HG02840 (cell line): ENCODE measurements around the gene PERM1.
"Not testable (repeated sequence)": the region's sequence is repeated elsewhere in the genome, so short reads cannot be mapped to it uniquely, and the experiment has no call there.

Experiments
- ATAC-seq: cut with Tn5 transposase; IDR thresholded peaks from one replicate; pipeline ENCODE4 v1.9.1; 2021; ENCODE audit warnings: mild to moderate bottlenecking, moderate library complexity, moderate number of reproducible peaks; ENCODE audit not compliant: unreplicated experiment, low FRiP score

The PERM1 gene

DNA sequence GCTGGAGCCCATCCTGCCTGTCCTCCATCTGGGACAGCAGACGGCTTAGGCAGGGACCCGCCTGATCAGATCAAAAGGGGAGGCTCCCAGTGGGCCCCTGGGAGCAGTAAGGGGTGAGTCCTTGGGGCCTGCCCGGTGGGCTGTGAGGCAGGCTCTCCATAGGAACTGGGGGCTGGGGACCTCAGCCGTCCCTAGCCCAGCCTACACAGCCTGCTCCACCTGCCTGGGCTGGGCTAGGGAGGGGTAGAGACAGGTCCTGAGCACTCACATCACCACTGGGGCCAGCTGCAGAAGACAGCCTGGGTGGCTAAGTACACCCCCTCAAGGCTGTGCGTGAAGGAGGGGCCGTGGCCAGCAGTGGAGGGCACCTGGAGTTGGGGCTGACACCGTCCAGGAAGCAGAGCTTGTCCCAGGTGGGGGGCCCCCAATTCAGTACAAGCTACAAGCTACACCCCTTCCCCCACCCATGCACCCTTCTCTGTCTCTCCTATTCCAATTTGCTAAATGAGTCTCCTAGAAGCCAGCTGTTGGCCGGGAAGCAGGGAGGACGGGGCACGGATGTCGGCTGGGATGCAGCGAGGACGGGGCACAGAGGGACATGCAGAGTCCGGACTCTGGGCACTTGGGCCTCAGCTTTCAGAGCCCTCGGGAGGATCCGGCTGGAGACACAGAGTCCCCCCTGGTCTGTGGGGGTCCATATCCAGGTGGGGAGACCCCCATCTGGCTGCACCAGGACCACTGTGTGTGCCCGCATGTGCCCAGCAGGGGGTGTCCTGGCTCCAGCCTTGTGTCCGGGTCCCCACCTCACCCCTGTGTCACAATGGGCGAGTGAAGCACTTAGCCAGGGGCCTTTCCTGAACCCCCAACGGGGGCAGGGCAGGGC, 33.1 kb upstream of the PERM1 start:
- ATAC-seq, result no peak

DNA sequence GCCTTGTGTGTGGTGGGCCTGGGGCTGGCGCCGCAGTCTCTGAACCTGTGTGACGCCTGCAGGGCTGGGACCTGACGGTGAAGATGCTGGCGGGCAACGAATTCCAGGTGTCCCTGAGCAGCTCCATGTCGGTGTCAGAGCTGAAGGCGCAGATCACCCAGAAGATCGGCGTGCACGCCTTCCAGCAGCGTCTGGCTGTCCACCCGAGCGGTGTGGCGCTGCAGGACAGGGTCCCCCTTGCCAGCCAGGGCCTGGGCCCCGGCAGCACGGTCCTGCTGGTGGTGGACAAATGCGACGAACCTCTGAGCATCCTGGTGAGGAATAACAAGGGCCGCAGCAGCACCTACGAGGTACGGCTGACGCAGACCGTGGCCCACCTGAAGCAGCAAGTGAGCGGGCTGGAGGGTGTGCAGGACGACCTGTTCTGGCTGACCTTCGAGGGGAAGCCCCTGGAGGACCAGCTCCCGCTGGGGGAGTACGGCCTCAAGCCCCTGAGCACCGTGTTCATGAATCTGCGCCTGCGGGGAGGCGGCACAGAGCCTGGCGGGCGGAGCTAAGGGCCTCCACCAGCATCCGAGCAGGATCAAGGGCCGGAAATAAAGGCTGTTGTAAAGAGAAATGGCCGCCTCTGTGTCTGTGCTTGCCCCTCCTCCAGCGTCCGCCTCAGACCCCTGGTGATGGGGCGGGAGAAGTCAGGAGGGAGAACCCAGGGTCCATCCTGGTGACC, 32.2 kb upstream of the PERM1 start:
- no peak for ATAC-seq

DNA sequence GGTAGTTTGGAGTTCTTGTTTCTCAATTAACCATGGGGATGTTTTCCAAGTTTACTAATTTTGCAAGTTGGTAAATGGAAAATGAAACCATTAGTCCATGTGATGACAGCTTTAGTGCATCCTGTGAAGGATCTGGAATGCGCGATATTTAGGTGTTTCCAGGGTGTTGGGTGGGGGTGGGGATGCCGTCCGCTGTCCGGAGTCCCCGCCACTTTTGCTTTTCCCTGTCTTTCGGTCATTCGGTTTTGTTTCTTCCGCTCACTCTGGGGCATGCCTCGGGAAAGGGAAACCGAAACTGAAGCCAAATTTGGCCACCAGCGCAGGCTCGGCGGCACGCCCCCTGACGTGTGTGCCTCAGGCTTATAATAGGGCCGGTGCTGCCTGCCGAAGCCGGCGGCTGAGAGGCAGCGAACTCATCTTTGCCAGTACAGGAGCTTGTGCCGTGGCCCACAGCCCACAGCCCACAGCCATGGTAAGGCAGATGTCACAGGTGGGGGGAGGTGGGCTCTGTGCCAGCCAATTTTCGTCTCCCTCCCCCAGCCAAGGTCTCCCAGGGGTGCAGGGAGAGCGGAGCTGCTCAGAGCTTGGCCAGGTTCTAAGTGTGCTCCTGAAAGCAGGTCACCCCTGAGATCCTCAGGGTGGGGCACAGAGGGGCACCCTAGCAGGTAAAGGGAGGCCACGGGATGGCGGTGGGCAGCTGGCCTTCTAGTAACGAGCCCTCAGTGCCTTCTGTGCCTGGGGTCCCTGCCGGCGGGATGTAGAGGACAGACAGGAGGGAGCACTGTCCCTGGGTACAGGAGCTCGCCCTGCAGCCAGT, 31.4 kb upstream of the PERM1 start, which contains the start of gene ISG15:
ISG15 (plus strand) TSS at position 393 of the 817 bp plus-strand sequence; CDS start at position 470, 77 bp downstream.
- peak; percentile 81 for ATAC-seq

DNA sequence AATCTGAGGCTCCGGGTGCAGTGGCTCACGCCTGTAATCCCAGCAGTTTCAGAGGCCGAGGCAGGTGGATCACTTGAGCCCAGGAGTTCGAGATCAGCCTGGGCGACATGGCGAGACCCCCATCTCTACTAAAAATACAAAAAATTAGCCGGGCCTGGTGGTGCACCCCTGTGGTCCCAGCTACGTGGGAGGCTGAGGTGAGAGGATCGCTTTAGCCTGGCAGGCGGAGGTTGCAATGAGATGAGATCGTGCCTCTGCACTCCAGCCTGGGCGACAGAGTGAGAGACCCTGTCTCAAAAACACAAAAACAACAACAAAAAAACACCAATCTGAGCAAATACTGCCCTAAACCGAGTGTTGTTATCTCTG, 30.8 kb upstream of the PERM1 start:
- not testable (repeated sequence) for ATAC-seq

DNA sequence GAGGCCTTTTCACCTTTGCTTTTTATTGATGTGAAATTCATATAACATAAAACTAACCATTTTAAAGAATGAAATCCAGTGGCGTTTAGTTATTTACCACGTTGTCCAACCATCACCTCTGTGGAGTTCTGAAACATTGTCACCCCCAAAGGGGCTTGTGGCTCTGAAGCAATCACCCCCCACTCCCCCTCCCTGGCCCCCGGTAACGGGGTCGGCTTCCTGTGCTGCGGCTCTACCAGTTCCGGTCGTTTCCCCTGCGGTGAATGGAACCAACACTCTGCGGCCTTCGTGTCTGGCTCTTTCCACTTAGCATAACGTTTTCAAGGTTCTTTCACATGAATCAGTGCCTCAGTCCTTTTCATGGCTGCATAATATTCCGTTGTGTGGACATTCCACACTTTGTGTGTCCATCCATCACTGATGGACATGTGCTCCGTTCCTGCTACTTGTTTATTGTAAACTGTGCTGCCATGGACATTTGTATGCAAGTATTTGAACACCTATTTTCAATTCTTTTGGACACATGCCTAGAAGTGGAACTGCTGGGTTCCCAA, 29.6 kb upstream of the PERM1 start:
- ATAC-seq, result no peak

DNA sequence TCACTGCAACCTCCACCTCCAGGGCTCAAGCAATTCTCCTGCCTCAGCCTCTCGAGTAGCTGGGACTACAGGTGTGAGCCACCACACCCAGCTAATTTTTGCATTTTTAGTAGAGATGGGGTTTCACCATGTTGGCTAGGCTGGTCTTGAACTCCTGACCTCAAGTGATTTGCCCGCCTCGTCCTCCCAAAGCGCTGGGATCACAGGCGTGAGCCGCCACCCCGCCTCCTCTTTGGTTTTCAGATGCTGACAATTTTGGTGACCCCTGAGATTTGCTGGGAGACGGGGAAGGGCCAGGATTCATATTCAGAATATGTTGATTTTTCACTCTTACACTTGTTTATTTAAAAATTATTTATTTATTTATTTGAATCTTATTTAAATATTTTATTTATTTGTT, 28.2 kb upstream of the PERM1 start:
- not testable (repeated sequence) for ATAC-seq

DNA sequence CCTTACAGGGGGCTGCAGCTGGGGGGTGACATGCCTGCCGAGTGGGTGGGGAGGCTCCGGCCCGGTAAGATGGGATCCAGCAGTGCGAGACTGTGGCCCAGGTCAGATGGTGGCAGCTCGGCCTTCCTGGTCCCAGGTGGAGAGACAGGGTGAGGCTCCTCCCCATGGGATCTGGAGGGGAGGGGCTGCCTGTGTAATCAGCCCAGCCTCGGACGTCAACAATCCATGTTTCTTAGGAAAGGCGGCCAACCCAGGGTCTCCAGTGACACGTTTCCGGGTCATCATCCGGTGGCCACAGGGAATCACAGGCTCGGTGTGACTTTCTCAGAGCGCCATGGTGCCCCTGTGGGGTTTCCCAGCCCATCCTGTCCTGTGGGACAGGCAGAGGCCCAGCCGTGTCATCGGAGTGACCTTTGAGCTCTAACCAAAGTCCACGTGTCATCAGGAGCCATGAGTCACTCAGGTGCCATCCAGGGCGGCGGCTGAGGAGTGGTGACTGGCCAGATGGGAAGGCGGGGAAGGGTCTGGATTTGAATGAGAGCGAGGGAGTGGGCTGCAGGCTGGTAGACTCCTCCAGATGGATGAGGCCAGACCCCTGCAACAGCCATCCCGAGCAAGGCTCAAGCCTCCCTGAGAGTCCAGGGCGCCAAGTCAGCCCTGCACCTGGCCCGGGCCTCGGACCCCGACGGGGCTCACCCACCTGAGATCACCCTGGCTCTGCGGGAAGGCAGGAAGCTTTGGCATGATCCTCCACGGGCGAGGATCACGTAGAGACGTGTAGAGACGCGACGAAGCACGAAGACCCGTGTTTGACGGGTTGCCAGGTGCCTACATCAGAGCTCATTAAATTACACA, 24.6 kb upstream of the PERM1 start:
- no peak for ATAC-seq

DNA sequence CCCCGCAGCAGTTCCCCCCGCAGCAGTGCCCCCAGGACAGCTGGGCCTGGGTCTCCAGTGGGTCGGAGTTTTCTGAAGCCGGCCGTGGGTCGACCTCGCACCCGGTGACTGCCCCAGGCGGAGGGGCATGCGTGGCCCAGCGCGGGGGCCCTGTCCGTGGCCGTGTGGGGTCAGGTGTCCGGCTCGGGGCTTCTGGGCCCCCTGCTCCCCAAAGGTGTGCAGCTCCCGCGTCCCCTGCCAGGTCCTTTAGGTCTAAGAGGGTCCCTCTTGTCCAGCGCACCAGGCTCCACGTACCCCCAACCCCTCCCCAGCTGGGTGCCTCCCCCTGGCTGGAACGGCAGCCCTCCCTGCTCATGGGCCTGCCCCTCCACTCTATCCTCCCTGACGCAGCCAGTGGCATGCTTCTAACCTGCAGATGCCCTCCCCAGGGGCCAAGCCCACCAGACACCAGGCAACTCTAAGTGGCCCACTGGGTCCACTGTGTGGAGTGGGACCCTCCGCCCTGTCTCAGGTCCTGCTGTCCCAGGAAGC, 23.9 kb upstream of the PERM1 start:
- no peak for ATAC-seq

DNA sequence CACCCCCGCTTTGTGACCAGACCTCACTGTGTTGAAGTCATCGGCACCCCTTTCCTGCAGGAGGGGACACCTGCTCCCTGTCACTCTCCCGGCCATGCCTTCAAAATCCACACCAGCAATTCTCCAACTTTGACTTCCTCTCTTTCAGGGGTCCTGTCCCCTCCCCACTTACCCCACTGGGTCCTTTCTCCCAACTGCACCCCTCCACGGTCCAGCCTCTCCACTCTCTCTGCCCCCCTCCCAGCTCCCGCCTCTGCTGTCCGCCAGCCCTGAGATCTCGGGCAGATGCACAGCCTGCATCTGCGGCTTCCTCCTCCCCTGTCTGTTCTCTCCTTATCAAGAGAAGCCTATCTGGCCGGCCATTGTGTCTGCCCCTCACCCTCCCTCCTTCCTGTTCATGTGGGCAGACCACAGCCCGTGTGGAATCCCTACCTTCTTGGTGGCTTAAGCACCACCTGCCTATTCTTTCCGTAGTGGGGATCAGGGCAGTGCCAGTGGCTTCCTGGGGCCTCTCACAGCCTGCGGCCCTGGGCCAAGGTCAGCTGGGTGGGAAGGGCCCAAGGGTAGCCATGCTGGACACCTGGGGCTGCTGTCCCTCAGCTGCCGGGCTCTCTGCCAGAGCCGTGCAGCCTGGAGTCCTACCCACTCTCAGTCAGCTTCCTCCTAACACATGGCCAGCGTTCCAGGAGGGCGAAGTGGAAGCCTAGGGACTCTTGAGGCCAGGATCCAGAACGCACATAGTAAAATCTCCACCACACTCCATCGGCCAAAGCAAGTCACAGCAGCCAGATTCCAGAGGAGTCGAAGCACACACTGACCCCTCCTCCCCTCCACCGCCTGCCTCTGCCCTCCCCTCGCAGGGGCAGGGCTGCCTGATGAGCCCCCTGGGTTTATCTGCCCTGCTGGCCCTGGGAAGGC, 23.1 kb upstream of the PERM1 start:
- no peak for ATAC-seq

DNA sequence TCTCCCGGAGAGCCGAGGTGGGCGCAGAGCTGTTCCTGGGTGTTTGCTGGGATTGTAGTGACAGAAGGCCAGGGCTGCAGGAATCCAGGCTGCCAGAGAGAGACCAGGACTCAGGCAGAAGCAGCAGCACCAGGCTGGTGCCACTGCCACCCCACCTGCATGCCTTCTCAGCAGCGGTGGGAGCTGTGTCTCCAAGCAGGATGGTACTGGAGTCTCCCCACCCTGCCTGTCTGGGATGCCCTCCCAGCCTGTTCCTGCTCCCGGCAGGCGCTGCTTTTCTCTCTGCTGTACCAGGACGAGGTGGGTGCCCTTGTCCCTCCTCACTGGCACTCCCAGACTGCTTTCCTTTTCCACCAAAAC, 22.5 kb upstream of the PERM1 start:
- ATAC-seq, result no peak

DNA sequence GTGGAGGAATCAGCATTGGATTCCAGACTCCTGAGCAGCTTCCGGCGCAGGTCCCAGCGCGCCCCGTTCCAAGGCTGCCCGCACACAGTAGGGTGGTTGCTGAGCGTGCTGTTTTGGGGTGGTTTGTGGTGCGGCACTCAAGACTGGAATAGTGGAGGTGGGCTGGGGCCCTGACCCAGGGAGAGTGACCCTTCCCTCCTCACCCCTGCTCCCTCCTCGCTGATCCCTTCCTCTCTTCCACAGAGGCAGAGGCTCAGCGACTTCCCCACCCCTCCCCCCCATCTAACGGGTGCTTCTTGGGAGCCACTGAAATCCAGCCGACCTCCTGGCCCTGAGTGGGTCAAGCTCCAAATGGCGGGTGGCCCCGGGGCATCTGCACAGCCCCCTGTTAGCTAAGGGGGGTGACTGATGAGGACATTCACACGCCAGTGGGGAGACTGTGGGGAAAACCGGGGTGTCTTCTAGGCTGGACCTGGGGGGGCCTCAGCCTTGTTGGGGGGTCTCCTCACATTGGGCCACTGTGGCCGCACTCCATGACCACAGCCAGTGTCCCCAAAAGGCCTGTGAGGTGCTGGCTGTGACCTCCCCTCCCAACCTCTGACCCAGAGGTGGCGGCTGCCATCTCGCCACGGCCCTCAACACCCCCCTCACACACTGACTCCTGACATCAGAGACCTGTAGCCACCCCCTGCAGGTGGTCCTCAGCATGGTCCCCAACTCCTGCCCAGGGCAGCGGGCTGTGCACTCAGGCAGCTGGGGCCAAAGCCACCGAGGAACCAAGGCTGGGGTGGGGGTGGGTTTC, 21.9 kb upstream of the PERM1 start:
- ATAC-seq, result no peak

DNA sequence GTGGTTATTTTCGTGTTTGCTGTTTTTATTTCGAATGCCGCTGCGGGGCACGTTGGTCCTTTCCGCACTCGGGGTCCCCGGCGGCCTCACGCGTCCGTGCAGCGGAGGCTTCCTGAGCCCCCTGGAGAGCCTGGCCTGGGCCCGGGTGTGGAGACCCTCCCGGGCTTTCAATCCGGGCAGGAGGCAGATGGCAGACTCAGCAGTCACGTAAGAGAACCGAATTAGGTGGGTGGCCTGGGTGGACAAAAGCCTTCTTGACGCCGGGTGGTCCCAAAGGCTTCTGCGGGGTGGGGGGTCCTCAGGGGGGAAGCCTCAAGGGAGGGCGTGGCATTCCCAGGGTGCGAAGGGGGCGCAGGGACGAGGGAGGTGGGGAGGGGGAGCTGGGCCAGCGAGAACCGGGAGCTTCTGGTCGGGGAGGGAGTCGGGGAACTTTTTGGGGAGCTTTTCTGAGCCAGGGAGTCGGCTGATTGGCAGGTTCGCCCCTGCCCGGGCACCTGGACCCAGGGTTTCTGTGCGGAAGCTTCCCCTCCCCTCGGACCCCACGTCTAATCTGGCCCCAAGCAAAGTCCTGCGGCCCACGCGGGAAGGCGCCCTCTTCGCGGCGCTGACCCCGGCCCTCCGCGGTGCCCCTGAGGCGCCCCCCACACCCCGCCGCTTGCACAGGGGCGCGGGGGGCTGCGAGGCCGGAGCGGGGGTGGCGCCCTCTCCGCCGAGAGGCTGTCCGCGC, 19.3 kb upstream of the PERM1 start:
- no peak for ATAC-seq

DNA sequence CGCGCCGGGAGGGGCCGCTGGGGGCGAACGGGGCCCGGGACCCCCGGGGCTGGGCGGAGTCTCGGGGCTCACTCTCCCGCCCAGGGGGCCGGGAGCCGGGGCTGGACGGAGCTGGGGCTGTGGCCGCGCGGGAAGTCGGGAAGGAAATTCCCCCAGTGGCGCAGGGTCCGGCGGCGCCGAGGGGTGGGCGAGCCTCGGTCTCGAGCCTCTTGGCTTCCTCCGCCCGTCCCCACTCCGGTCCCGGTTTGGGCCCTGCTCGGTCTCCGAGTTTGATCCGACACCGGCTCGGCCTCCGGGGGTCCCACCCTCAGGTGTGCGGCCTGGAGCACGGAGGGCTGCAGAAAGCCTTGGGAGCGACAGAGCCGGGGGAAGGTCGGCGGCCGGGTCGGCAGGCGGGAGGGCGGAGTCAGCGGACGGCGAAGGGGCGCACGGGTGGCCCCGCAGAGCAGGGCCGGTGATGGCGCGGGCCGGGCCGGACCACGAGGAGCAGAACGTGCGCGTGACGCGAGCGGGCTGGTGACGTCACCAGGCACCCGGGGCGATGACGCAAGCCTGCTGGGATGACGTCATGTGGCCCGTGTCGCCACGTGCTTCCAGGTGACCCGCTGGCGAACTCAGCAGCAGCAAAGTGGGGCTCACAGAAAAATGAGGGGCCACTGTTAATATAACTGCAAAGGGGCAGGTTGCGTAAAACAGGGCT, 18.6 kb upstream of the PERM1 start:
- no peak for ATAC-seq

DNA sequence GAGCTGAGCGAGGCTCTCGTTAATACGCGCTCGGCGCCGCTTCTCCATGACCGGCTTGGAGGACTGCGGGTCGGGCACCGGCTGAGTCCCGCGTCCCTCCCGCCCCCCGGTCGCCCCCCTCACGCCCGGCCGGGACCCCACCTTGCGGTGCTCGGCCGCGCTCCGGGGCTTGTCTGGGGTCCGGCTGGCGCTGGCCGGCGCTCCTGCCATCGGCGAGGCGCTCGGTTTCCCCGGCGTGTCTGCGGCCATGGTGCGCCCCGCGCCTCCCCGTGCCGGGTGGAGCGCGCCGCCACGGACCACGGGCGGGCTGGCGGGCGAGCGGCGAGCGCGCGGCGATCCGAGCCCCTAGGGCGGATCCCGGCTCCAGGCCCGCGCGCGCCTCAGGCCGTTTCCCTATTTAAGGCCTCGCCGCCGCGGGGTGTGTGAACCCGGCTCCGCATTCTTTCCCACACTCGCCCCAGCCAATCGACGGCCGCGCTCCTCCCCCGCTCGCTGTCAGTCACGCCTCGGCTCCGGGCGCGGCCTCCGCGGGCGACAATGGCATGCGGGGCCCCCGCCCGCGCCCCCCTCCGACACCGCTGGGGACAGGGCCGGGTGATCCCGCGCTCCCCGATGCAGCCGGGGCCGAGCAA, 17.9 kb upstream of the PERM1 start, which contains the start of gene HES4:
HES4 (minus strand) TSS at position 373 of the 632 bp plus-strand sequence; CDS start at position 249, 124 bp downstream.
- no peak for ATAC-seq

DNA sequence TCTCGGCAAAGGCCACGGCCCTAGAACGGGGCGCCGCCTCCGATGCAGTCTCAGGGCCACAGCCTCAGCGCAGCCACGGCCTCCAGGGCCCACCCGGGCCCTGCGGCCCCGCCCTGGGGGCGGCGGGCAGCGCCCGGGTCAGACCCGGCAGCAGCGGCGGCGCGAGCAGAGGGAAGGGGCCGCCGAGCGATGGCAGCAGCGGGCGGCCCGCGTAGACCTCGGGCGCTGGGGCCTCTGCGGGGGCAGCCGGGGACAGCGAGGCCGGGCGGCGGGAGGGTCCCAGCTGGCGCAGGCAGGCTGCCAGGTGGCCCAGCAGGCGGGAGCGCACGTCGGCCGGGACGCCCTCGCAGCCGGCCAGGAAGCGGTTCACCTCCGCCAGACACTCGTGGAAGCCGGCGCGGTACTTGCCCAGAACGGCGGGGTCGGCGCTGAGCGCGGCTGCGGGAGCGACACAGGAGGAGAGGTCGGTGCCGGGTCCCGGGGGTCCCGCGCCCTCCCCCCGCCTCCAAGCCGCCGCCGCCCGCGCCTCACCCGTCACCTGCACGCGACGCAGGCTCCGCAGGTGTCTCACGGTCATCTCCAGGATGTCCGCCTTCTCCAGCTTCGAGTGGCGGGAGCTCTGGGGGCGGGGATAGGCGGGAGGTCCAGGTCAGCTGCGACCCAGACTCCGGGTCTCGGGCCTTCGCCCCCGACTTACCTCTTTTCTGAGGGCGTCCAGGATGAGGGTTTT, 17.3 kb upstream of the PERM1 start:
- no peak for ATAC-seq
